Neural cell (in vitro differentiated cells): ENCODE data around the gene FBLN2.

Experiments used
- POLR2AphosphoS5 ChIP-seq: IDR thresholded peaks from 2 replicates; pipeline ENCODE4 v1.6.1; 2012
- TF ChIP-seq, protein P1 (sequence below): fragments of 450-650 bp; IDR thresholded peaks from 2 replicates; pipeline ENCODE4 v1.5.1; 2014; ENCODE audit warnings: antibody characterized with exemption, mild to moderate bottlenecking, moderate library complexity; ENCODE audit not compliant: poor library complexity, severe bottlenecking
- TF ChIP-seq, protein P2 (sequence below): IDR thresholded peaks from 2 replicates; pipeline ENCODE4 v1.6.1; 2012; ENCODE audit warnings: borderline replicate concordance

DNA sequence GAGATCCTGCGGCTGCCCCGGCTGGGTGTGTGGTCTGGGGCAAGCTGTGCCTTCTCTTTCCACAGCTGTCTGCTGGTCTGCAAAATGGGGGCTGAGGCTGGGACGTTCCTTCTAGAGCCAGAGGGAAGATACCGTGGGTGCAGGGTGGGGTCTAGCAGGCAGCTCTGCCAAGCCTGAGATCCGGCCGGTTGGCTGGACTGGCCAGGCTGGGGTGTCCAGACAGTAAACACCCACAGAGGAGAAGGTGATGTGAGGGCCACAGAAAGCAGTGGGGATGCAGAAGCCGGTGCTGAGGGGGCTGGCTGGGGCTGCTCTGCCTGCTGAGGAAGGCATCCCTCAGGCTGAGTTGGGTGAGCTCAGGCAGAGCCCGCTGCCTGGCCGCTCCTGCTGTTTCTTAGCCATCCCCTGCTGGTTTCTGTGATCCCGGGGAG is 46.1 kb downstream of the FBLN2 start:
- TF ChIP-seq, protein P1, sequence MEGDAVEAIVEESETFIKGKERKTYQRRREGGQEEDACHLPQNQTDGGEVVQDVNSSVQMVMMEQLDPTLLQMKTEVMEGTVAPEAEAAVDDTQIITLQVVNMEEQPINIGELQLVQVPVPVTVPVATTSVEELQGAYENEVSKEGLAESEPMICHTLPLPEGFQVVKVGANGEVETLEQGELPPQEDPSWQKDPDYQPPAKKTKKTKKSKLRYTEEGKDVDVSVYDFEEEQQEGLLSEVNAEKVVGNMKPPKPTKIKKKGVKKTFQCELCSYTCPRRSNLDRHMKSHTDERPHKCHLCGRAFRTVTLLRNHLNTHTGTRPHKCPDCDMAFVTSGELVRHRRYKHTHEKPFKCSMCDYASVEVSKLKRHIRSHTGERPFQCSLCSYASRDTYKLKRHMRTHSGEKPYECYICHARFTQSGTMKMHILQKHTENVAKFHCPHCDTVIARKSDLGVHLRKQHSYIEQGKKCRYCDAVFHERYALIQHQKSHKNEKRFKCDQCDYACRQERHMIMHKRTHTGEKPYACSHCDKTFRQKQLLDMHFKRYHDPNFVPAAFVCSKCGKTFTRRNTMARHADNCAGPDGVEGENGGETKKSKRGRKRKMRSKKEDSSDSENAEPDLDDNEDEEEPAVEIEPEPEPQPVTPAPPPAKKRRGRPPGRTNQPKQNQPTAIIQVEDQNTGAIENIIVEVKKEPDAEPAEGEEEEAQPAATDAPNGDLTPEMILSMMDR: no peak
- TF ChIP-seq, protein P2, sequence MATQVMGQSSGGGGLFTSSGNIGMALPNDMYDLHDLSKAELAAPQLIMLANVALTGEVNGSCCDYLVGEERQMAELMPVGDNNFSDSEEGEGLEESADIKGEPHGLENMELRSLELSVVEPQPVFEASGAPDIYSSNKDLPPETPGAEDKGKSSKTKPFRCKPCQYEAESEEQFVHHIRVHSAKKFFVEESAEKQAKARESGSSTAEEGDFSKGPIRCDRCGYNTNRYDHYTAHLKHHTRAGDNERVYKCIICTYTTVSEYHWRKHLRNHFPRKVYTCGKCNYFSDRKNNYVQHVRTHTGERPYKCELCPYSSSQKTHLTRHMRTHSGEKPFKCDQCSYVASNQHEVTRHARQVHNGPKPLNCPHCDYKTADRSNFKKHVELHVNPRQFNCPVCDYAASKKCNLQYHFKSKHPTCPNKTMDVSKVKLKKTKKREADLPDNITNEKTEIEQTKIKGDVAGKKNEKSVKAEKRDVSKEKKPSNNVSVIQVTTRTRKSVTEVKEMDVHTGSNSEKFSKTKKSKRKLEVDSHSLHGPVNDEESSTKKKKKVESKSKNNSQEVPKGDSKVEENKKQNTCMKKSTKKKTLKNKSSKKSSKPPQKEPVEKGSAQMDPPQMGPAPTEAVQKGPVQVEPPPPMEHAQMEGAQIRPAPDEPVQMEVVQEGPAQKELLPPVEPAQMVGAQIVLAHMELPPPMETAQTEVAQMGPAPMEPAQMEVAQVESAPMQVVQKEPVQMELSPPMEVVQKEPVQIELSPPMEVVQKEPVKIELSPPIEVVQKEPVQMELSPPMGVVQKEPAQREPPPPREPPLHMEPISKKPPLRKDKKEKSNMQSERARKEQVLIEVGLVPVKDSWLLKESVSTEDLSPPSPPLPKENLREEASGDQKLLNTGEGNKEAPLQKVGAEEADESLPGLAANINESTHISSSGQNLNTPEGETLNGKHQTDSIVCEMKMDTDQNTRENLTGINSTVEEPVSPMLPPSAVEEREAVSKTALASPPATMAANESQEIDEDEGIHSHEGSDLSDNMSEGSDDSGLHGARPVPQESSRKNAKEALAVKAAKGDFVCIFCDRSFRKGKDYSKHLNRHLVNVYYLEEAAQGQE: no peak
- TF ChIP-seq POLR2AphosphoS5: no peak
